CD4-positive, alpha-beta T cell (primary cell): ENCODE data around the gene IGF2BP2. TPM values are rescaled to one million over a fixed set of nuclear protein-coding genes. Genes with fewer than 3 reads are reported as not detected.

ENCODE experiments used
- ATAC-seq: fragments of 200-7000 bp; cut with Tn5 transposase; one replicate; pipeline ENCODE4 v1.10.0; 2022; ENCODE audit warnings: mild to moderate bottlenecking; ENCODE audit not compliant: poor library complexity
- CTCF ChIA-PET: fragments of 350-600 bp; sonication (Branson Sonifier 250); formaldehyde crosslinking; loops from one replicate; lab custom pipeline; 2021; ENCODE audit warnings: antibody characterized with exemption, inconsistent platforms; lab: Charles Lee
- POLR2A ChIA-PET: fragments of 350-600 bp; sonication (Branson Sonifier 250); formaldehyde crosslinking; loops from one replicate; lab custom pipeline; 2021; ENCODE audit warnings: antibody characterized with exemption, inconsistent platforms; lab: Charles Lee
- DNase-seq, 14 experiments: peaks; one replicate each; pipeline ENCODE4 v3.0.0-alpha.2; 2013 to 2020; ENCODE audit warnings: mixed read lengths in 2 of 14
- H3K27ac ChIP-seq, 2 donors: one replicate each; pipeline versions ENCODE4 v1.5.1 to v1.7.0; 2013; ENCODE audit warnings: low read length in 2 of 2, low read depth in 1 of 2, mild to moderate bottlenecking in 1 of 2
- H3K27me3 ChIP-seq, 2 experiments: 1 replicate in 1 of 2; 2 replicates in 1 of 2; pipeline versions ENCODE4 v1.6.1 to v1.7.0; 2013; ENCODE audit warnings: low read length in 2 of 2, control low read depth in 1 of 2, mild to moderate bottlenecking in 1 of 2, moderate library complexity in 1 of 2; ENCODE audit not compliant: insufficient read depth in 2 of 2, control insufficient read depth in 1 of 2
- H3K36me3 ChIP-seq: one replicate; pipeline ENCODE4 v1.6.1; 2013; ENCODE audit warnings: low read length, control low read depth; ENCODE audit not compliant: insufficient read depth
- H3K4me1 ChIP-seq: one replicate; pipeline ENCODE4 v1.6.1; 2013; ENCODE audit warnings: low read length, control low read depth; ENCODE audit not compliant: insufficient read depth
- H3K4me3 ChIP-seq: one replicate; pipeline ENCODE4 v1.5.1; 2013; ENCODE audit warnings: mild to moderate bottlenecking, low read length, moderate library complexity
- H3K9me3 ChIP-seq, 2 experiments: 1 replicate in 1 of 2; 2 replicates in 1 of 2; pipeline versions ENCODE4 v1.6.1 to v1.7.0; 2013; ENCODE audit warnings: low read length in 2 of 2, mild to moderate bottlenecking in 2 of 2, control low read depth in 1 of 2, moderate library complexity in 1 of 2; ENCODE audit not compliant: control insufficient read depth in 1 of 2, insufficient read depth in 1 of 2
- H3K27ac Mint-ChIP-seq: one replicate; pipeline ENCODE4 v1.8.0; 2020; ENCODE audit warnings: mixed read lengths
- H3K27me3 Mint-ChIP-seq: one replicate; pipeline ENCODE4 v1.8.0; 2021; ENCODE audit warnings: mixed read lengths
- H3K36me3 Mint-ChIP-seq: one replicate; pipeline ENCODE4 v1.8.0; 2021; ENCODE audit warnings: low read depth, mixed read lengths
- H3K4me1 Mint-ChIP-seq: one replicate; pipeline ENCODE4 v1.8.0; 2021; ENCODE audit warnings: low read depth, mixed read lengths
- H3K4me3 Mint-ChIP-seq: one replicate; pipeline ENCODE4 v1.8.0; 2020; ENCODE audit warnings: mild to moderate bottlenecking, mixed read lengths
- H3K9me3 Mint-ChIP-seq: one replicate; pipeline ENCODE4 v1.8.0; 2020; ENCODE audit warnings: mixed read lengths
- CTCF ChIP-seq: fragments of 200-600 bp; IDR thresholded peaks from one replicate; pipeline ENCODE4 v1.8.0; 2022; ENCODE audit warnings: antibody characterized with exemption, mild to moderate bottlenecking
- intact Hi-C, 2 experiments: fragments of 100-400 bp; cut with DNase I in 1 of 2; cut with micrococcal nuclease in 1 of 2; formaldehyde crosslinking; loops; one replicate each; pipeline versions ENCODE4 v1.15.1 to v1.9.0; 2023 to 2025; cut with DNase I, micrococcal nuclease
- total RNA-seq, 174 experiments: library from RNA in 2 of 174; stranded (reverse) in 2 of 174; gene quantifications; one replicate each; pipeline ENCODE4 v1.2.3 and lab custom pipeline; 2021 to 2026

IGF2BP2 gene
- total RNA-seq, 2 experiments from 2014 or later = 0.25 to 0.50 TPM

DNA sequence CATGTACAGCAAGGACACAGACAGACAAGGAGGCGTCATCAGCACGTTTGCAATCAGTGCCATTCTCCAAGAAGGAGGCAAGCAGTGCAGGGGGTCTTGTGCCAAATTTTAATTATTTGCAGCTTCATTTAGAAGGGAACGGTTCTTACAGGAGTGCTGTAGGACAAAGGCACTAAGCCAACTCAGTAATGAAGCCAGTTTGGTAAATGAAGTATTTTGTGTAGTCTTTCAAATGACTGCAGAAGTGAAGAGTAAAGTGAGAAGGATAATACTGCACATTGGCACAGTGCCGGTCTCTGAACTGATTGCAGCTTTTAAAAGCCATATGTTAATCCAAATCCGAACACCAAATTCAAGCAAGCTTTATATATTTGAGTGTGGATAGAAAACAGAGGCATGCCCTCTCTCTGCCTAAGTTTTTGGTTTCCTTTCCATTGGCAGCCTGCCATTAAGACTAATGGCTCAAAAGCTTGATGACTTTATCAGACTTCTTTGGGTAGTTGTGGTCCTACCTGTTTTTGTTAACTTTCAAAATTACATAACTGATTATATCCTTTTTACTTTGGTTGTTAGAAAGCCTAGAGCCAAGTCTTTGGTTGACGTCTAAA lies 137.5 kb downstream of the IGF2BP2 start:
- intact Hi-C loops = no loop called here
- no peaks in the 10 kb centered on the region for H3K9me3 Mint-ChIP-seq
- H3K9me3 ChIP-seq = no peaks in the 10 kb centered on the region
- no peak for TF ChIP-seq CTCF
- no peak overlapping the region for H3K4me3 ChIP-seq
- no peak overlapping the region for H3K4me3 Mint-ChIP-seq
- H3K27me3 Mint-ChIP-seq = peaks cover 15% of the 10 kb centered on the region
- no peaks in the 10 kb centered on the region for H3K4me1 ChIP-seq
- no peak for DNase-seq
- ATAC-seq = no peak
- no peaks in the 10 kb centered on the region for H3K4me1 Mint-ChIP-seq
- H3K36me3 ChIP-seq = no peaks in the 10 kb centered on the region
- H3K27ac ChIP-seq = no peak overlapping the region
- H3K27me3 ChIP-seq = peaks cover 2 to 5% of the 10 kb centered on the region in 2 experiments
- ChIA-PET CTCF (no interaction called here), POLR2A (no interaction called here)
- H3K27ac Mint-ChIP-seq = no peak overlapping the region
- H3K36me3 Mint-ChIP-seq = no peaks in the 10 kb centered on the region

GRCh38 chr3:185685231-185686035 lies 139.4 kb downstream of the IGF2BP2 start:
- no peaks in the 10 kb centered on the region for H3K9me3 ChIP-seq
- peaks cover 2 to 5% of the 10 kb centered on the region in 2 experiments for H3K27me3 ChIP-seq
- no peaks in the 10 kb centered on the region for H3K36me3 ChIP-seq
- no peak overlapping the region for H3K27ac ChIP-seq
- no peaks in the 10 kb centered on the region for H3K4me1 ChIP-seq
- H3K4me3 ChIP-seq = no peak overlapping the region
- H3K27me3 Mint-ChIP-seq = peaks cover 26% of the 10 kb centered on the region
- POLR2A ChIA-PET = no interaction called here
- H3K36me3 Mint-ChIP-seq = no peaks in the 10 kb centered on the region
- H3K4me3 Mint-ChIP-seq = no peak overlapping the region
- H3K4me1 Mint-ChIP-seq = no peaks in the 10 kb centered on the region
- no peaks in the 10 kb centered on the region for H3K9me3 Mint-ChIP-seq
- no peak for TF ChIP-seq CTCF
- H3K27ac Mint-ChIP-seq = no peak overlapping the region
- ATAC-seq (no peak), DNase-seq (peak in 2 of 14 experiments; percentile 21 to 23)
- CTCF ChIA-PET = no interaction called here
- intact Hi-C loops = no loop called here

DNA sequence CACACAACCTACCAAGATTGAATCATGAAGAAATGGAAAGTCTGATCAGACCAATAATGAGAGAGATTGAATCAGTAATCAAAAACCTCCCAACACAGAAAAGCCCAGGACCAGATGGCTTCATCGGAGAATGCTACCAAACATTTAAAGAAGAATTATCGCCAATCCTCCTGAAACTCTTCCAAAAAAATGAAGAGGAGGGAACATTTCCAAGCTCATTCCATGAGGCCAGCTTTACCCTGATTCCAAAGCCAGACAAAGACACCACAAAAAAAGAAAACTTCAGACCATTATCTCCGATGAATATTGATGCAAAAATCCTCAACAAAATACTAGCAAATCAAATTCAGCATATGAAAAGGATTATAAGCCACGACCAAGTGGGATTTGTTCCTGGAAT lies 144.6 kb downstream of the IGF2BP2 start:
- H3K36me3 Mint-ChIP-seq = no peaks in the 10 kb centered on the region
- ChIA-PET CTCF (no interaction called here), POLR2A (interaction anchor here (0.7 kb wide), 1 partner anchor 20 kb away, joined by 3 read pairs; no protein-coding TSS in a partner anchor)
- H3K4me3 ChIP-seq = no peak overlapping the region
- peaks cover 26% of the 10 kb centered on the region for H3K27me3 Mint-ChIP-seq
- H3K36me3 ChIP-seq = no peaks in the 10 kb centered on the region
- no peak overlapping the region for H3K27ac Mint-ChIP-seq
- intact Hi-C loops = no loop called here
- no peak overlapping the region for H3K4me3 Mint-ChIP-seq
- H3K9me3 Mint-ChIP-seq = peaks cover 12% of the 10 kb centered on the region
- DNase-seq (no peak), ATAC-seq (no peak)
- H3K4me1 ChIP-seq = no peaks in the 10 kb centered on the region
- no peak for TF ChIP-seq CTCF
- H3K9me3 ChIP-seq = peaks cover 4 to 8% of the 10 kb centered on the region in 2 experiments
- H3K27ac ChIP-seq = no peak overlapping the region
- H3K4me1 Mint-ChIP-seq = no peaks in the 10 kb centered on the region
- no peaks in the 10 kb centered on the region for H3K27me3 ChIP-seq
